Measurements from ENCODE around the gene PROCR.

GRCh38 chr20:35155936-35156335, 15.9 kb upstream of the PROCR start:
- no peak for TF ChIP-seq CTCF (IDR thresholded peaks at IDR 0.05)
- no peak for TF ChIP-seq EP300 (IDR thresholded peaks at IDR 0.05)
- TF ChIP-seq POLR2AphosphoS5 (IDR thresholded peaks at IDR 0.05), result no peak
